LNCAP (cell line): Measurements from ENCODE around the gene FAM216A.

Source experiments
- CTCF ChIP-seq: fragments of 450-650 bp; IDR thresholded peaks from 2 replicates; pipeline ENCODE4 v1.5.1; 2017; ENCODE audit warnings: mild to moderate bottlenecking

Gene FAM216A

GRCh38 chr12:110468214-110469048 lies at the start of gene FAM216A, which contains the start of gene GPN3:
FAM216A (plus strand) TSS chr12:110468845; CDS start chr12:110468876, 31 bp downstream.
GPN3 (minus strand) TSS chr12:110468257; CDS start chr12:110468203, 54 bp downstream.
- TF ChIP-seq CTCF = no peak

GRCh38 chr12:110421159-110421661 lies 47.4 kb upstream of the FAM216A start:
- no peak for TF ChIP-seq CTCF

- no peak for TF ChIP-seq CTCF
Observed at GRCh38 chr12:110421701-110422100, 46.9 kb upstream of the FAM216A start.

- no peak for TF ChIP-seq CTCF
Observed at GRCh38 chr12:110424237-110424636, 44.4 kb upstream of the FAM216A start.

GRCh38 chr12:110426406-110426805 lies 42.2 kb upstream of the FAM216A start:
- TF ChIP-seq CTCF = no peak

GRCh38 chr12:110431957-110432587 lies 36.6 kb upstream of the FAM216A start:
- TF ChIP-seq CTCF = no peak

- TF ChIP-seq CTCF = no peak
Observed at GRCh38 chr12:110436231-110436630, 32.4 kb upstream of the FAM216A start.
